Measurements from ENCODE around the gene TIAM1. TPM values are rescaled to one million over a fixed set of nuclear protein-coding genes. Genes with fewer than 3 reads are reported as not detected.
A peak's percentile ranks its signal among the peaks of the same experiment; 100 is the strongest.

TIAM1 gene
- total RNA-seq, 1 experiment from 2014 or later = 28.7 TPM

DNA sequence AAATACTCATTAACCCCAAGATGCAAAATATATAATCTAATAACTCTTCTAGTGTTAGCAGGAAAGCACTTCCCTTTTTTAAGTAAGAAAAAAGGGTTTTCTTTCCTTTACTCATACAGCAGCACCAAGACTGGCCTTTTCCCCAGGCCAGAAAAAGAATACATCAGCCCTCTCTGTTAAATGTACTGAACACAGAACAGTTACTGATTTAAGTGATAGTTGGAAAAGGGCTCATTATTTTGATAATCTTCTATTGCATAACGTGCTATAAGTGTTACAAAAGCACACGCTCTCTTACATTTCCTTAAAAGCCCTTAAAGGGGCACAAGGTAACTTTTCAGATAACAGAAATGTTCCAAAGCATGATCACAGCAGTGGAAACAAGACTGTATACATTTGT, 142.9 kb downstream of the TIAM1 start:
- ATAC-seq (no peak), DNase-seq (ENCODE audit: low spot score) (no peak)
- Mint-ChIP-seq H3K27ac (no peak overlapping the region), H3K27me3 (ENCODE audit: low read depth) (no peaks in the 10 kb centered on the region), H3K4me1 (peaks cover 3% of the 10 kb centered on the region), H3K9me3 (peaks cover 6% of the 10 kb centered on the region), H3K36me3 (peaks cover 3% of the 10 kb centered on the region; the same call in 1 of the 2 replicates), H3K4me3 (no peak overlapping the region)
- POLR2A ChIA-PET = no interaction called here
- TF ChIP-seq MAX (CRISPR knock-in tag; IDR thresholded peaks at IDR 0.05) (no peak), PRRX2 (CRISPR knock-in tag; IDR thresholded peaks at IDR 0.05) (no peak), FOXK1 (CRISPR knock-in tag; IDR thresholded peaks at IDR 0.05) (no peak), MXD4 (CRISPR knock-in tag; IDR thresholded peaks at IDR 0.05; ENCODE audit: borderline replicate concordance) (no peak), NFATC4 (CRISPR knock-in tag; IDR thresholded peaks at IDR 0.05) (no peak), TEAD1 (CRISPR knock-in tag; IDR thresholded peaks at IDR 0.05) (no peak), NFE2L1 (CRISPR knock-in tag; IDR thresholded peaks at IDR 0.05) (no peak)
- CTCF ChIA-PET = interaction anchor here (1.3 kb wide), 1 partner anchor 358 kb away, joined by 7 read pairs; no protein-coding TSS in a partner anchor

- H3K4me1 Mint-ChIP-seq = peaks cover 16% of the 10 kb centered on the region
- H3K4me3 Mint-ChIP-seq = no peak overlapping the region
- no peak for DNase-seq (ENCODE audit: low spot score)
- CTCF ChIA-PET = interaction anchor here (0.5 to 1.5 kb wide), 10 partner anchors 12 to 382 kb away, joined by 3 to 8 read pairs (median 4); no protein-coding TSS in a partner anchor
- no peak overlapping the region for H3K27ac Mint-ChIP-seq
- peak; percentile 39; the same call in 1 of the 2 replicates for ATAC-seq
- H3K36me3 Mint-ChIP-seq = peaks cover 3% of the 10 kb centered on the region; the same call in 1 of the 2 replicates
- TF ChIP-seq NR3C1 (CRISPR knock-in tag; conservative IDR thresholded peaks at IDR 0.05; ENCODE audit: low read depth) (no peak), CDX4 (CRISPR knock-in tag; IDR thresholded peaks at IDR 0.05; ENCODE audit: borderline replicate concordance) (no peak), RORB (CRISPR knock-in tag; IDR thresholded peaks at IDR 0.05) (no peak), ETV6 (CRISPR knock-in tag; IDR thresholded peaks at IDR 0.05) (no peak)
- no peaks in the 10 kb centered on the region for H3K27me3 Mint-ChIP-seq (ENCODE audit: low read depth)
- POLR2A ChIA-PET = no interaction called here
- H3K9me3 Mint-ChIP-seq = peaks cover 6% of the 10 kb centered on the region
Observed at GRCh38 chr21:31198575-31198974, 145.5 kb downstream of the TIAM1 start.

GRCh38 chr21:31196724-31197123, 147.3 kb downstream of the TIAM1 start:
- ChIA-PET CTCF (no interaction called here), POLR2A (no interaction called here)
- peaks cover 3% of the 10 kb centered on the region; the same call in 1 of the 2 replicates for H3K36me3 Mint-ChIP-seq
- H3K4me1 Mint-ChIP-seq = peaks cover 22% of the 10 kb centered on the region
- no peaks in the 10 kb centered on the region for H3K27me3 Mint-ChIP-seq (ENCODE audit: low read depth)
- DNase-seq (ENCODE audit: low spot score) (no peak), ATAC-seq (no peak)
- H3K4me3 Mint-ChIP-seq = no peak overlapping the region
- no peak overlapping the region for H3K27ac Mint-ChIP-seq
- TF ChIP-seq OVOL2 (CRISPR knock-in tag; IDR thresholded peaks at IDR 0.05; ENCODE audit: borderline replicate concordance) (no peak), NFE2L1 (CRISPR knock-in tag; IDR thresholded peaks at IDR 0.05) (no peak), USF2 (CRISPR knock-in tag; IDR thresholded peaks at IDR 0.05) (no peak), NR2C2 (CRISPR knock-in tag; IDR thresholded peaks at IDR 0.05) (no peak), NR3C1 (CRISPR knock-in tag; conservative IDR thresholded peaks at IDR 0.05; ENCODE audit: low read depth) (no peak), JAZF1 (CRISPR knock-in tag; IDR thresholded peaks at IDR 0.05) (no peak), TCF7 (CRISPR knock-in tag; IDR thresholded peaks at IDR 0.05; ENCODE audit: low read depth) (no peak), ZNF512 (CRISPR knock-in tag; IDR thresholded peaks at IDR 0.05; ENCODE audit: borderline replicate concordance) (no peak)
- H3K9me3 Mint-ChIP-seq = peaks cover 6% of the 10 kb centered on the region

Data from WTC11 (cell line).